Stomach (tissue), 4 donors: ENCODE results near the gene HOXC12.

Source experiments
- EP300 ChIP-seq: sonication (generic); formaldehyde crosslinking; IDR thresholded peaks from one replicate; pipeline ENCODE4 v1.6.1; 2017; ENCODE audit warnings: antibody characterized with exemption
- TF ChIP-seq, protein P1 (sequence below), 7 experiments: fragments of 450-650 bp in 4 of 7; fragments of 200-600 bp in 3 of 7; sonication (generic) in 3 of 7; IDR thresholded peaks; one replicate each; pipeline ENCODE4 v1.5.1; 2016 to 2019; ENCODE audit warnings: antibody characterized with exemption in 7 of 7, control low read depth in 2 of 7, mild to moderate bottlenecking in 1 of 7

DNA sequence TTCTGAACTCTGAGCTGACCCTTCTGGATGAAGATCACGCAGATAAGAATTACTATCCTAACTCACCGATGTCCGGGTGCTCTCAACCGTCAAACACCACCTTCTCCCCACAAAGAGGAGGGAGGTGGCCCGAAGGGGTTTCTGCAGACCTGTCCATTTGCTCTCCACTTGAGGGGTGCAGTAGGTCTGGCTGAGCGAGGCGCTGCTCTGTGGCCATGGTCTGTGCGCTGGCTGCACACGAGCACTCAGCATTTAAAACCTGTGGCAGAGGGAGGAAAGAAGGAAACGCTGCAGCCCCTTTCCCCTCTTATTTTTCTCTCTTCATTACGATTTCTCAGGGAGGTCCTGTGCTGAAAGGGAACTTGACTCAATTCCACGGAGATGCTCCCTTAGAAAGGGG is 17.6 kb upstream of the HOXC12 start:
- TF ChIP-seq, protein P1, sequence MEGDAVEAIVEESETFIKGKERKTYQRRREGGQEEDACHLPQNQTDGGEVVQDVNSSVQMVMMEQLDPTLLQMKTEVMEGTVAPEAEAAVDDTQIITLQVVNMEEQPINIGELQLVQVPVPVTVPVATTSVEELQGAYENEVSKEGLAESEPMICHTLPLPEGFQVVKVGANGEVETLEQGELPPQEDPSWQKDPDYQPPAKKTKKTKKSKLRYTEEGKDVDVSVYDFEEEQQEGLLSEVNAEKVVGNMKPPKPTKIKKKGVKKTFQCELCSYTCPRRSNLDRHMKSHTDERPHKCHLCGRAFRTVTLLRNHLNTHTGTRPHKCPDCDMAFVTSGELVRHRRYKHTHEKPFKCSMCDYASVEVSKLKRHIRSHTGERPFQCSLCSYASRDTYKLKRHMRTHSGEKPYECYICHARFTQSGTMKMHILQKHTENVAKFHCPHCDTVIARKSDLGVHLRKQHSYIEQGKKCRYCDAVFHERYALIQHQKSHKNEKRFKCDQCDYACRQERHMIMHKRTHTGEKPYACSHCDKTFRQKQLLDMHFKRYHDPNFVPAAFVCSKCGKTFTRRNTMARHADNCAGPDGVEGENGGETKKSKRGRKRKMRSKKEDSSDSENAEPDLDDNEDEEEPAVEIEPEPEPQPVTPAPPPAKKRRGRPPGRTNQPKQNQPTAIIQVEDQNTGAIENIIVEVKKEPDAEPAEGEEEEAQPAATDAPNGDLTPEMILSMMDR (IDR thresholded peaks at IDR 0.05), result no peak
- no peak for TF ChIP-seq EP300
